Large intestine (tissue), 3 donors: ENCODE measurements around the gene FOXP1. TPM values are rescaled to one million over a fixed set of nuclear protein-coding genes. Genes with fewer than 3 reads are reported as not detected.

ENCODE experiments used
- DNase-seq, 2 donors: peaks; one replicate each; pipeline versions ENCODE4 v3.0.0 to v3.0.0-alpha.2; 2013
- H3K27ac ChIP-seq: one replicate; pipeline ENCODE4 v1.5.1; 2013; ENCODE audit warnings: low read length
- H3K27me3 ChIP-seq: 2 replicates; pipeline ENCODE4 v1.6.1; 2013; ENCODE audit warnings: low read length; ENCODE audit not compliant: control insufficient read depth, insufficient read depth
- H3K36me3 ChIP-seq: 2 replicates; pipeline ENCODE4 v1.6.1; 2013; ENCODE audit warnings: low read length; ENCODE audit not compliant: control insufficient read depth, insufficient read depth
- H3K4me1 ChIP-seq: one replicate; pipeline ENCODE4 v1.6.1; 2013; ENCODE audit warnings: low read length; ENCODE audit not compliant: control insufficient read depth, insufficient read depth
- H3K4me3 ChIP-seq: one replicate; pipeline ENCODE4 v1.5.1; 2013; ENCODE audit warnings: low read length
- H3K9me3 ChIP-seq: one replicate; pipeline ENCODE4 v1.6.1; 2013; ENCODE audit warnings: mild to moderate bottlenecking, low read depth, low read length, moderate library complexity; ENCODE audit not compliant: control insufficient read depth
- WGBS: methylation state at CpG from one replicate; pipeline ENCODE4 v1.1.5; 2013; ENCODE audit warnings: low lambda C conversion rate; ENCODE audit not compliant: insufficient coverage; 5-methylcytosine and 5-hydroxymethylcytosine counted together
- polyA plus RNA-seq: library from polyadenylated mRNA; unstranded; fragments of 120-200 nt; gene quantifications from one replicate; pipeline ENCODE4 v1.2.1, GENCODE V29; 2013

FOXP1 gene
- polyA plus RNA-seq, 1 donor = 64.1 TPM

- WGBS = 68% methylated on average over 4 of the region's 17 CpGs
- Histone ChIP-seq H3K27ac (no peak overlapping the region), H3K27me3 (no peaks in the 10 kb centered on the region), H3K4me3 (no peak overlapping the region), H3K36me3 (no peaks in the 10 kb centered on the region), H3K9me3 (no peaks in the 10 kb centered on the region), H3K4me1 (peaks cover 1% of the 10 kb centered on the region)
- DNase-seq = no peak
These were observed 275.4 kb downstream of the FOXP1 start for GRCh38 chr3:71307991-71308697.

- no peaks in the 10 kb centered on the region for H3K36me3 ChIP-seq
- no peaks in the 10 kb centered on the region for H3K9me3 ChIP-seq
- DNase-seq = peak in 1 of 2 donors; percentile 74
- peak overlapping the region; percentile 94 for H3K27ac ChIP-seq
- H3K4me3 ChIP-seq = peak overlapping the region; percentile 46
- H3K27me3 ChIP-seq = no peaks in the 10 kb centered on the region
- H3K4me1 ChIP-seq = peaks cover 24% of the 10 kb centered on the region
- WGBS = no CpG with 5 or more reads among the region's 21 CpGs
These were observed 278.0 kb downstream of the FOXP1 start for GRCh38 chr3:71305231-71306206.

DNA sequence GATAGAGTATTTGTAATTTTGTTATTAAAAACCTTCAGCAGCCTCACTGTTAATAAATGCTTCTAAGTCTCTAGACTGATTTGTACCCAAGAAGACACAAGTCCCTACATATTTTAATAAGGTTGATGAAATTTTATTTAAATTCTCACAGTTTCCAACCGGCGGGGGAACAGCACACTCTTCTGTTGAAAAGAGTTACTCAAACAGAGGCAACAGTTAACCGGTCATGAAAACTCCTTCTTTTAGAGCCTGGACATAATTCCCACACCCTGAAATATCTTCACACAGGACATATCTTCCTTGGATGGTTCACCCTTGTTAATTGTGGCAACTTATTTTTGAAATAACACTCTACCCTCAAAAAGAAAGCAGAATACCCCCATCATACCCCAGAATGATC lies 278.8 kb downstream of the FOXP1 start:
- WGBS = 20% methylated on average over 1 of the region's 3 CpGs
- H3K36me3 ChIP-seq = no peaks in the 10 kb centered on the region
- no peaks in the 10 kb centered on the region for H3K27me3 ChIP-seq
- H3K27ac ChIP-seq = peak overlapping the region; percentile 94
- peaks cover 24% of the 10 kb centered on the region for H3K4me1 ChIP-seq
- H3K9me3 ChIP-seq = no peaks in the 10 kb centered on the region
- H3K4me3 ChIP-seq = peak overlapping the region; percentile 46
- peak in 1 of 2 donors; percentile 63 for DNase-seq

- peaks cover 24% of the 10 kb centered on the region for H3K4me1 ChIP-seq
- peak overlapping the region; percentile 94 for H3K27ac ChIP-seq
- 23% methylated on average over 2 of the region's 3 CpGs for WGBS
- no peaks in the 10 kb centered on the region for H3K36me3 ChIP-seq
- DNase-seq = no peak
- H3K9me3 ChIP-seq = no peaks in the 10 kb centered on the region
- peak overlapping the region; percentile 46 for H3K4me3 ChIP-seq
- no peaks in the 10 kb centered on the region for H3K27me3 ChIP-seq
These were observed 279.3 kb downstream of the FOXP1 start for GRCh38 chr3:71304247-71304646.

GRCh38 chr3:71303627-71304200 lies 279.8 kb downstream of the FOXP1 start:
- Histone ChIP-seq H3K9me3 (no peaks in the 10 kb centered on the region), H3K4me1 (peaks cover 24% of the 10 kb centered on the region), H3K27ac (peak overlapping the region; percentile 94), H3K27me3 (no peaks in the 10 kb centered on the region), H3K36me3 (no peaks in the 10 kb centered on the region), H3K4me3 (peak overlapping the region; percentile 46)
- WGBS = 19% methylated on average over 3 of the region's 6 CpGs
- DNase-seq = peak in 1 of 2 donors; percentile 42

GRCh38 chr3:71302604-71303003 lies 280.9 kb downstream of the FOXP1 start:
- H3K4me1 ChIP-seq = peaks cover 24% of the 10 kb centered on the region
- H3K4me3 ChIP-seq = no peak overlapping the region
- H3K27ac ChIP-seq = peak overlapping the region; percentile 94
- H3K36me3 ChIP-seq = no peaks in the 10 kb centered on the region
- no peak for DNase-seq
- 79% methylated on average over 1 of the region's 2 CpGs for WGBS
- H3K27me3 ChIP-seq = no peaks in the 10 kb centered on the region
- H3K9me3 ChIP-seq = no peaks in the 10 kb centered on the region

DNA sequence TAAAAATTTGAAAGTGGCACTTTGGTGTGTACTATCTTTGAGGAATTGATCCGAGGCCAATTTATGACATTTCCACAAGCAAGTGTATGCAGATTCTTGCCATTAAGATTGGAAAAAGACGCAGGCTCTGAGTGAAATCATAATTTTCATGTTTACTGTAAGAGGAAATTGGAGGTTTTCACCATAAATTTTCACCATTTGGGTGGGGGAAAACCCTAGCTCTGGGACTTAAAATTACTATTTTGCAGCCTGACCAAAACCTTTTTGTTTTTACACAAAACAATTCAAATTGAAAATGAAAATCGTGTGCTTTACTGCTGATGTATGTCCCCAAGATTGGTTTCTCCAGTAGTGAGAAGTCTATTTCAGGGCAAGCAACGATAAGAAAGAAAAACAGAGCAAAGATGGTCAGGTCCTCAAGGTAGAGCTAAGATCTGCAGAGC lies 282.6 kb downstream of the FOXP1 start:
- no peak for DNase-seq
- Histone ChIP-seq H3K4me1 (peaks cover 24% of the 10 kb centered on the region), H3K9me3 (no peaks in the 10 kb centered on the region), H3K36me3 (peaks cover 2% of the 10 kb centered on the region), H3K27me3 (no peaks in the 10 kb centered on the region), H3K27ac (no peak overlapping the region), H3K4me3 (no peak overlapping the region)
- 50% methylated on average over 2 of the region's 4 CpGs for WGBS

GRCh38 chr3:71299160-71299559 lies 284.4 kb downstream of the FOXP1 start:
- Histone ChIP-seq H3K27me3 (no peaks in the 10 kb centered on the region), H3K36me3 (peaks cover 6% of the 10 kb centered on the region), H3K9me3 (no peaks in the 10 kb centered on the region), H3K4me3 (no peak overlapping the region), H3K4me1 (peaks cover 24% of the 10 kb centered on the region), H3K27ac (no peak overlapping the region)
- DNase-seq = no peak
- WGBS = no CpG with 5 or more reads among the region's 5 CpGs

- H3K27ac ChIP-seq = no peak overlapping the region
- no peak for DNase-seq
- no CpG with 5 or more reads among the region's 7 CpGs for WGBS
- no peaks in the 10 kb centered on the region for H3K27me3 ChIP-seq
- peaks cover 6% of the 10 kb centered on the region for H3K36me3 ChIP-seq
- H3K9me3 ChIP-seq = no peaks in the 10 kb centered on the region
- no peak overlapping the region for H3K4me3 ChIP-seq
- H3K4me1 ChIP-seq = no peaks in the 10 kb centered on the region
These were observed 288.6 kb downstream of the FOXP1 start for GRCh38 chr3:71294919-71295318.

GRCh38 chr3:71290301-71290700 lies 293.2 kb downstream of the FOXP1 start:
- Histone ChIP-seq H3K4me1 (no peaks in the 10 kb centered on the region), H3K9me3 (no peaks in the 10 kb centered on the region), H3K4me3 (no peak overlapping the region), H3K36me3 (peaks cover 5% of the 10 kb centered on the region), H3K27me3 (no peaks in the 10 kb centered on the region), H3K27ac (no peak overlapping the region)
- 100% methylated on average over 1 of the region's 2 CpGs for WGBS
- DNase-seq = no peak
